HG03280 (cell line): ENCODE data around the gene A4GALT.

Experiments used
- ATAC-seq: cut with Tn5 transposase; IDR thresholded peaks from one replicate; pipeline ENCODE4 v1.9.1; 2021; ENCODE audit warnings: mild to moderate bottlenecking, moderate library complexity; ENCODE audit not compliant: unreplicated experiment

The A4GALT gene

GRCh38 chr22:42653999-42654398 lies 66.7 kb downstream of the A4GALT start:
- ATAC-seq = no peak

DNA sequence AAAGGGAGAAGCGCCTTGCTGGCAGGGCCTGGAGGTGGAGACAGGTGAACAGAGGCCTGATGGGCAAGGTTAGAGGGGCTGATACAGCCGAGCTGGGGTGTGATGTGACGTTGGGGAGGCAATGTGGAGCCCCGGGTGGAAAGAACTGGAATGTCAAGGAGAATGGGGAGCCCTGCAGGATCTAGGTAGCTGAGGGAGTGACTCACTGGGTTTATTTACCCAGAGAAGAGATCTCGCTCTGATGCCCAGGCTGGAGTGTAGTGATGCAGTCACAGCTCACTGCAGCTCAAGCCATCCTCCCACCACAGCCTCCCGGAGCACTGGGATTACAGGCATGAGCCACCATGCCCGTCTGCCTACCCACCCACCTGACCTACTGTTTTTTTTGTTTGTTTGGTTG lies 69.5 kb downstream of the A4GALT start:
- ATAC-seq = no peak

DNA sequence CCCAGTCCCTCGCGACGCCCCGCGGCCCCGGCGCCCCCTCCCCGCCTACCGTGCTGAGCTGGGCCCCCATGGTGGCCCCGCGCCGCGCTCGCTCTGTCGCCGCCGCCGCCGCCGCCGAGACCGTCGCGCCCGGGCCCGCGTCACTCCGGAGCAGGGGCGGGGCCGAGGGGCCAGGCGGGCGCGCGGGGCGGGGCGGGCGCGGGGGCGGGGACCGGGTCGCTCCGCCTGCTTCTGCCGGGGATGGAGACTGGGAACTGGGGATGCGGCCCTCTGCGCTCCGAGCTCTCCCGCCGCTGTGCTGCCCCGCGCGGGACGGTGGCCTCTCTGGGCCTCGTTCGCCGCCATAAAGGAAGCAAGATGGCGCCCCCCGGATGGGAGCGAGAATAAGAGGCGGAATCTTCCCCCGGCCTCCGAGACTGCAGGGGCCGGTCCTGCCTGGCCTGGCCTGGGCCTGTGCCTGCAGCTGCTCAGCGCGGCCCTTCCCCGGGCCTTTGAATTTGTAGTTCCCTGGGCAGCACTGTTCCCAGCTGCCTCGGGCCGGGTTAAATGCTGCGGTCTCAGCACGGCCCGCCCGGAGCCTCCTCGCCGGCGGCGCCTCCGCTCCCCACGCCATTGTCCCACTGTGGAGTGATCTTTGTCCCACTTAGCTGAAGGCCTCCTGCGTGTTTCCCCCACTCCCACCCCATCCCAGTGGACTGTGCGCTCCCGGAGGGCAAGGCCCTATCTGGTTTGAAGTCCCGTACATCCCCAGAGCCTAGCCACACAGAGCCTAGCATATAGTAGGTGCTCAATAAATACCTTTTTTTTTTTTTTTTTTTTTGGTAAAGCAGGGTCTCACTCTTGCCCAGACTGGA lies 71.2 kb downstream of the A4GALT start, which contains the start of gene CYB5R3:
Gene CYB5R3, minus strand, starts transcription at position 147 of the 854 bp plus-strand sequence. Its CDS starts 77 bp downstream, at position 70.
- peak; percentile 64 for ATAC-seq

- ATAC-seq = peak; percentile 55
Measured at GRCh38 chr22:42648368-42649245, 72.1 kb downstream of the A4GALT start.

DNA sequence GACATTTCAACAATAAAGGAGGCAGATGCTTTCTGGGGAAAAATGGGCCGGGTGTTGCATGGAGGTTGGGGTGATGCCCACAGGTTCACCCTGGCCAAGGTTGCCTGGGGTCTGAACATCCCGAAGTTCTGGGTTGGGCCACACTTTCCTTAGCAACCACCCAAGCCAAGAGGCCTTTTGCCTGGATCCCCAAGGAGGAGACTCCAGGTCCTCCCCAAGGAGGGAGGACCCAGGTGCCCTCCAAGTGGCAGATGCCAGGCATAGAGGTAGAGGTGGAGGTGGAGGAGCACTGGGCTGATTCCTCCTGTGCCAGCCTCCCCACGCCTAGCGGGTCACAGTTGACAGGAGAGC lies 72.7 kb downstream of the A4GALT start:
- ATAC-seq = no peak

- ATAC-seq = no peak
Measured at GRCh38 chr22:42646569-42647525, 73.8 kb downstream of the A4GALT start.

DNA sequence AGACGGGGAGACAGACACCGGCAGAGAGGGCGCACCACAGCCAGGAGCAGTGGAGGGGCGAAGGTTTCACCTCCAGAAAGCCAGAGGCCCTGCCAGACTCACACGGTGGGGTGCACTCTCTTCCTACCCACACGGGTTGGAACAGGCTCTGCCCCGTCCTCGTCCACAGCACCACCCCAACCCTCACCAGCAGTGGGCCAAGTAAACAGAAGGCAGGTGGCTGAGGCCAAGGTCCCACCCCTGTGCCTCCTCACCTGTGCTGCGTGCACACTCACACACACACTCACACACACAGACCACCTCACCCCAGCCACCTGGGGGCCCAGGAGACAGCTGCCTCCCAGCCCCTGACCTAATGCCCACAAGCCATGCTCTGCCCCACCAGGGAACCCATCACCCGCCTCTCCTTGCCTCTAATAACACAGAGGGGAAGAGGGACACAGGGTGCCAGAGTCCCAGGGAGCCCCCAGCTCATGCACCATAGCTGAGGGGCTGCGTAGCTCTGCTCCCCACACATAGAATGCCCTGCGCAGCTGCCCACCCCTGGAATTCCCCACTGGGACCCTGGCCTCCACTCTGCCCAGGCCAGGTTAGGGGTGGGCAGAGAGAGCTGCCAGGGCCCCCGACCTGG lies 74.6 kb downstream of the A4GALT start:
- no peak for ATAC-seq

- ATAC-seq = no peak
Measured at GRCh38 chr22:42645341-42645937, 75.2 kb downstream of the A4GALT start.

- ATAC-seq = no peak
Measured at GRCh38 chr22:42644422-42645340, 76.0 kb downstream of the A4GALT start.

- no peak for ATAC-seq
Measured at GRCh38 chr22:42643634-42644421, 76.8 kb downstream of the A4GALT start.

GRCh38 chr22:42642806-42643633 lies 77.7 kb downstream of the A4GALT start:
- no peak for ATAC-seq
